NCI-H2171 treated with DMSO at 0.1 percent for 48 hours (cell line): ENCODE results near the gene TMOD1.

Experiments used
- DNase-seq: peaks from one replicate; lab custom pipeline; 2025; lab: John Stamatoyannopoulos, UW

The TMOD1 gene

GRCh38 chr9:97517331-97518089, 16.0 kb downstream of the TMOD1 start:
- no peak for DNase-seq

DNA sequence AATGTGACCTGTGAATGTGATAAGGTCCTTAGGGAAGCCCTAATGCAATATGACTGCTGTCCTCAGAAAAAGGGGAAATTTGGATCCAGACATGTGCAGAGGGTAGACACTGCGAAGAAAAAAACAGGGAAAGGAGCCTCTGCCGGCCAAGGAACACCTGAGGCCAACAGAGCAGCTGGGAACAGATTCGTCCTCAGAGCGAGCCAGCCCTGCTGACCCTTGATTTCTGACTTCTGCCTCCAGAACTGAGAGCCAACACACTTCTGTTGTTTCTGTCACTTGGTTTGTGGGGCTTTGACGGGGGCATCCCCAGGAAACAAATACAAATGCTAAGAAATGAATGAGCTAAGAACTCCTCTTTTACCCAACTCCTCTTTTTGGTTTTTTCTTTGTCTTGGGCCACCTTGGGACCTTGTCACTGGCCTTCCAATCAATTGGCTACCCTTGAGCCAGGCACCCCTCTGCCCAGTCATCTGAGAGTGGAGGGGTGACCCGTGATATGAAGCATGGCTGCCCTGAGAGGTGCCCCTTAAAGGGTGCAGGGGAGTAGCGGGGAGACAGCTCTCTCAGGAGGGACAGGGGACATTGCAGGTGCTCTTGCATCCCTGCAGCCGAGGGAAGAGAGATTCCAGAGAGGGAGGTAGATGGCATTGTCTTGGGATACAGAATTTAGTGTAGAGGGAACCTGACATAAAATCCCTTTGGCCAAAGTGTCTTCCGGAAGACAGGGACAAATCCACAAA, 16.9 kb downstream of the TMOD1 start:
- no peak for DNase-seq

DNA sequence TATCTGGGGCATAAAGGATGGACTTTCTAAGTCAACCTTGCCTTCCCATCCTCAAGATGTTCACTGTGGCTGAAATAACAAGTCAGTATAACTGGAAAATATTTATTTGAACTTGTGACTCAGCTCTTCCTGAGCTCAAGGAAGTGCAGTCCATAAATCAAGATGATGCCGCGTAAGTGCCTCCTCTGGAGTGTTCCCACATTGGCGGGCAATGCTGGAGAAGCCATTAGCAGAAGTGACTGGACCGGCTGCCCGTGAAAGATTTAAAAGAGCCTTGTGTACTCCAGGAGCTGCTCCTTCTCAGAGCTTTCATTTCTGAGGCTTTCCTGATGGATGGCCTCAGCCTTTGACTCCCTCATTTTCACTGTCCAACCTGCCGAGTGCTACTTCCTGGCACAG, 17.4 kb downstream of the TMOD1 start:
- DNase-seq = no peak

DNA sequence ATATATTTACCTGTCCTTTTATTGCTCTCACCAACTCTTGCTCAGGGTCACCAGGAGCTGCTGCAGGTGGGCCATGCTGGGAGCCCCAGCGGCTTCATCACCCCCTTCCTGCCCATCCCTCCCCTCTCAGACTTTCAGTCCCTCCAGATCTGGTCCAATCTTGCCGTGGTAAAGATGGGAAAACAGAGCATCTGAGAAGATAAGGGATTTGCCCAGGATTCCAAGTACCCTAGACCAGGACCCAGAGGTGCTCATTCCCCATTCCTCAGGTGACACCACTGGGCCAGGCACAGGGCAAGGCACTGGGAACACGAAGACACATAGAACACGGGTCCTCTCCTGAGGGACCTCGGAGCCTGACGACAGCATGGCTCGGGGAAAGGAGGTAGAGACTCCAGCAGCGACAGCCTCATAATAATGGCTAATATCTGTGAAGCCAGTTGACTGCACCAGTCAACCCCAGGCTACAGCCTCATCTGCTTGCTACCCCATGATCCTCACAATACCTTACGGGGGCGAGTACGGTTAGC, 18.0 kb downstream of the TMOD1 start:
- DNase-seq = no peak

- no peak for DNase-seq
These were observed 20.3 kb downstream of the TMOD1 start for GRCh38 chr9:97521576-97522333.

- no peak for DNase-seq
These were observed 23.0 kb downstream of the TMOD1 start for GRCh38 chr9:97524424-97524823.

DNA sequence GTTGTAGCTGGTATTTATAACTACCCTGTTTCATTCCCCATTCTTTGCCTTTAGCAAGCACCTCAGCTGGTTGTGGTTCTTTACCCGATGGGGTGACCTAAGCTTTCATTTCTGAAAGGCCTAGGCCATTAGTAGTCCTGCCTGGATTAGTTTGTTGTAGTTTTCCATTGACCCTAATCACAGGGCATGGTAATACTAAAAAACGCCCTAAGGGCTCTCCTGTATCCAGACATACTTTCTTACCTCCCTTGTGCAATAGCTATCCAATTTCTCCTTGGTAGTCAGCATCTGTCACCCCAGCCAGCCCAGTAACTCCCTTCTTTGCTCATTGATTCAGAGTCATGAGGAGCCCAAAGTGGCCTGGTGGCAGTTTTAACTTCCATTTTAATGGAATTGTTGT, 24.0 kb downstream of the TMOD1 start:
- DNase-seq = peak; percentile 66

- no peak for DNase-seq
These were observed 25.6 kb downstream of the TMOD1 start for GRCh38 chr9:97526895-97527575.

- DNase-seq = peak; percentile 14
These were observed 26.4 kb downstream of the TMOD1 start for GRCh38 chr9:97527626-97528528.

DNA sequence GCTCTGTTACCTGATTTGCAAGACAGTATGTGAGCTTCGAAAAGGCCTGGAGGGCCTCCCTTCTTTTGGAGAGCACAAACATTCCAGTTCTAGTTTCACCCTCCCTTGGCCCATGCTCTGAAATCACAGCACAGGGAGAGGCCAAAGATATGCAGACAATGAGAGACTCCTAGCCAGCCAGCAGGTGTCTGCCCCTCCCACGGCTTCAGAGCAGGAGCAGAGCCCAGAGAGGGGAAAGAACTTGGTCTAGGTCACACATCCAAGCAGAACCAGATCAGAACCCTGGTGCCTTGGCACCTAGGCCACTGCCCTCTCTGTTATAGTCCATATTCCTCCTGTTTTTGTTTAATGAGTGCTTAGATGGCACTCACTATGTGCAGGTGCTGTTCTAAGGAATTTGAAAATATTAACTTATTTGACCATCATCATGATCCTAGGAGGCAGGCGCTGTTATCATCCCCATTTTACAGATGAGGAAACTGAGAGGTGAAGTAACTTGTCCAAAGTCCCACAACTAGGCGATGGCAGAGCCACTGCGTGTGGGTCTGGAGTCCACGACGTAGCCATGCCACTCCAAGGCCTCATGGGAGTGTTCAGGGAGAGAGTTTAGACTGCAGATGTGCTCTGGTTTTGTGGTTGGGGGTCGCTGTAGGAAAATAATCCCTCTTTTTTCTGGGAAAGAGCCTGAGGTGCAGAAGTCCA, 27.2 kb downstream of the TMOD1 start:
- DNase-seq = no peak

DNA sequence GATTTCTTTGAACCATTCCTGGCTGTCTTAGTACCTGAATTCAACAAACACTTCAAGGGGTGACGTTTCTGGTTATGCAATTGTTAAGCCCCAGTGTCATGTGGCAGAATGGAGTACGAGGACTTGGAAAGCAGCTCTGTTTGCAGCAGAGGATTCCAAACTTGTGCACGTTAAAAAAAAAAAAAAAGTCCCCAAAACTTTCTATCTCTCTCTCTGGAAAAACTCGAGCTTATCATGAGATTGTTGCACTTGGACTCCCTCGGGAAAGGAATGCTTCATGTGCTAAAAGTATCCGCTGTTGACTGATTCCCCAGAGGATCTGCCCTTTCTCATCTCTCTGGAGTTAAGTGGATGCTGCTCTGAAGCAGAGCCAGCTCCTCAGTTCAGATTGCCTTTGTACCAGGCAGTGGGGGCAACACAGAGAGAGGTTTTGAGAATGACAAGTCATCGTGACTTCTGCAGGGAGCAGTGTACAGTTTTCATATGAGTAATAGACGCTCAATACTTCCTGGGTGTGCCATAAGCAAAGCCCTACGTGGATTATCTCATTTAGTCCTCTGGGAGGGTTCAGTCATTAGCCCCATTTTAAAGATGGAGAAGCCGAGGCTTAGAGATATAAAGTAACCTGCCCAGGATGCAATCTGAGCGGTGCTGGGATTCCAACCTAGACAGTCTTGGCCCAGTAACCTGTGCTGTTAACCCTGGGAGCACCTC, 28.1 kb downstream of the TMOD1 start:
- peak; percentile 44 for DNase-seq

DNA sequence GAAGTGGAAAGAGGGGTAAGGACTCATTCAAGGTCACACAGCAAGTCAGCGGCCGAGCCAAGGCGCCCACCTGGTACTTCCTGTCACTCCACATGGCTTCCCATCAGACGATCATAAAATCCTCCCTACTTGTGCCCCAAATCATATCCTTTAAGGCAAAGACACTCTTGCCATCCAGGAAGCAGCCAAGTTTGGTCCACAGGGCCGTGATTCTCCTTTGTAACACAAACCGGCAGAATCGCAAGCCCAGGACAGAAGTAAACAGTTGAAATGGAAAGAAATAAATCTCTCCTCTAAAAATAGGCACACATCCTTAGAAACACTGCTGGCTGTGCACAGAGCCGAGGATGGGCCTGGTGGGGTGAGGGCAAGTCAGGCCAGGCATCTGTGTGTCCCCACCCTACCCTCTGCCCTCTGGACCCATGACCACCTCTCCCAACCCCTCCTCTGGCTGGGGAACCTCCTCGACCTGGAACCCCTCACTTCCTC, 30.5 kb downstream of the TMOD1 start:
- no peak for DNase-seq

GRCh38 chr9:97534185-97534584, 32.7 kb downstream of the TMOD1 start:
- no peak for DNase-seq

GRCh38 chr9:97534961-97535594, 33.6 kb downstream of the TMOD1 start:
- DNase-seq = no peak

GRCh38 chr9:97535771-97536170, 34.3 kb downstream of the TMOD1 start:
- no peak for DNase-seq

DNA sequence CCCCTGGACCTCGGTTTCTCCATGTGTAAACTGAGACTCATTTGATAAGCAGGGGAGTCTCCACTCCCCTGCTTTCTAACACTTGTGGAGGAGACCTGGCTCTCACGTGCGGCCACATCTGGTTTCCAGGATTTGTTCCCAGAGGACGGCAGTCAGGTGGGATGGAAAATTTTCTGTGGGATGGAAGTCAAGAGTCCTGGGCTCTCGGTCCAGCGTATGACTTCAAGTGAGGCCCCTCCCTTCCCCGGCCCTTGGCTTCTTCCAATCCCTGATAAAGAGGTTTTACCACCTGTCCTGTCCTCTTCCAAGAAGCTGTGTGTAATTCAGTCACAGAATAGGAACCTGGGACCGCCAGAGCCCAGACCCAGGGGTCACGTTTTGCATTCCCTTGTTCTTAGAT, 35.0 kb downstream of the TMOD1 start:
- DNase-seq = no peak

DNA sequence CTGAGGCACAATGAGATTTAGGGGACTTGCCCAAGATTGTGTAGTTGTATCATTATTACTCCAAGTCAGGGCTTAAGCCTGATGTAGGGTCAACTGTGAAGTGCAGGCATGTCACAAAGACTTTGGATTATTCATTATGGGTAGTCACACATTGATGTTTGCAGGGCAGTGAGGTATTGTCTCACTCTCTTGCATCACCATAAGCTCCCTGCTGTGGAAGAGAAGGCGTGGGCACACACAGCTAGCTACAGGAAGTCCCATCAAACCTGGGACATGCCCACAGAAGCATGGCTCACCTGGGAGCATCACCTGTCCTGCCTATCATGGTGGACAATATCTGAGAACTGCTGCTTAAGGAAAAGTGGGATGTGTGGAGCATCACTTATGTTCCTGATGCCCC, 42.1 kb downstream of the TMOD1 start:
- no peak for DNase-seq

GRCh38 chr9:97545486-97545885, 44.0 kb downstream of the TMOD1 start:
- no peak for DNase-seq
